Esophagus squamous epithelium (tissue), 4 donors: ENCODE measurements around the gene ZNF446.

ENCODE experiments used
- CTCF ChIP-seq, 6 experiments: fragments of 450-650 bp in 4 of 6; fragments of 200-600 bp in 2 of 6; sonication (generic) in 2 of 6; IDR thresholded peaks; one replicate each; pipeline ENCODE4 v1.5.1; 2016 to 2019; ENCODE audit warnings: antibody characterized with exemption in 6 of 6, mild to moderate bottlenecking in 4 of 6, moderate library complexity in 4 of 6
- POLR2A ChIP-seq, 4 donors: fragments of 450-650 bp; IDR thresholded peaks; one replicate each; pipeline ENCODE4 v1.6.1; 2017; ENCODE audit warnings: antibody characterized with exemption in 4 of 4, mild to moderate bottlenecking in 4 of 4, moderate library complexity in 3 of 4

DNA sequence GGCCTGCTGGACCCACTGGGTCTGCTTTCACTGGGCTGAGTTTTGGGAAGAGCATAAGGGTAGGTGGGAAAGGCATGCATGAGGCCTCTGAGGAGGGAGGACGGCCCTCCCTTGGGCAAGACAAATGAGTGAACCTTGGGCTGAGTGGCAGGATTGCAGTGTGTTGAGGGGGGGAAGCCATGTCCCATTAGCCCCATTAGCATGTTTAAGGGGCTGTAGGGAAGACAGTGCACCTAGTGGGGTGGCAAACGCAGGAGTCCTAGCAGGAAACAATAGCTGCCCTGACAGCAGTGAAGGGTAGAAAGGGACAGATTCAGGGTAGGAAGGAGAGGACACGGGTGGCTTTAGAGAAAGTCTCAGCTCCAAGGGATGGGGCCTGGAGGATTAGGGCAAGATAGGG is 46.6 kb downstream of the ZNF446 start:
- TF ChIP-seq CTCF (IDR thresholded peaks at IDR 0.05), result no peak
- TF ChIP-seq POLR2A (IDR thresholded peaks at IDR 0.05), result no peak
